K562 (cell line): ENCODE measurements around the gene HOATZ. TPM values are rescaled to one million over a fixed set of nuclear protein-coding genes. Genes with fewer than 3 reads are reported as not detected.

Source experiments
- ATAC-seq: fragments of 200-7000 bp; cut with Tn5 transposase; 3 replicates; pipeline ENCODE4 v1.9.1; 2020; ENCODE audit warnings: moderate library complexity
- BruUV-seq: library from RNA; stranded (reverse); fragments of 400-500 nt; replicated peaks from 2 replicates; lab custom pipeline; 2021; lab: Mats Ljungman, UMichigan
- CTCF ChIA-PET: fragments of 300-600 bp; formaldehyde crosslinking; extraction: SDS; loops from one replicate; lab custom pipeline; 2021; ENCODE audit warnings: low intra/inter-chr PET ratio; lab: Yijun Ruan, JAX
- POLR2A ChIA-PET: fragments of 300-600, 350-650 bp; sonication (Branson Sonifier 250); formaldehyde crosslinking; extraction: SDS; loops from one replicate; lab custom pipeline; 2021; ENCODE audit warnings: antibody characterized with exemption, inconsistent platforms; lab: Yijun Ruan, JAX
- DNase-seq, 4 experiments: peaks; one replicate each; pipeline versions ENCODE4 v3.0.0 to v3.0.0-alpha.2; 2011 to 2018; ENCODE audit warnings: low spot score in 3 of 4, mixed read lengths in 3 of 4; ENCODE audit errors: extremely low read depth in 1 of 4
- FAIRE-seq: peaks from 2 replicates; lab custom pipeline; 2011; peaks lifted over from hg19 to GRCh38; lab: Jason Lieb, UNC
- H2AFZ ChIP-seq: 2 replicates; pipeline ENCODE4 v1.6.0; 2011; ENCODE audit warnings: low read depth, low read length, control low read depth, inconsistent platforms
- H3K27ac ChIP-seq: fragments of 200-600 bp; 3 replicates; pipeline ENCODE4 v1.8.0; 2011; ENCODE audit warnings: low read depth, mild to moderate bottlenecking, control low read depth, inconsistent platforms, low read length, moderate library complexity, mixed read lengths; ENCODE audit errors: extremely low read depth
- H3K27me3 ChIP-seq, 2 experiments: fragments of 300-600 bp in 1 of 2; 2 replicates in 1 of 2; 3 replicates in 1 of 2; pipeline versions ENCODE4 v1.6.0 to v1.8.0; 2011; ENCODE audit warnings: inconsistent platforms in 2 of 2, low read length in 2 of 2, mild to moderate bottlenecking in 1 of 2, mixed read lengths in 1 of 2, moderate library complexity in 1 of 2; ENCODE audit not compliant: control insufficient read depth in 2 of 2, insufficient read depth in 2 of 2
- H3K36me3 ChIP-seq: fragments of 300-600 bp; 3 replicates; pipeline ENCODE4 v1.8.0; 2011; ENCODE audit warnings: mild to moderate bottlenecking, low read length, inconsistent platforms; ENCODE audit not compliant: control insufficient read depth, insufficient read depth
- H3K4me1 ChIP-seq, 2 experiments: fragments of 200-600 bp in 1 of 2; replicated peaks in 1 of 2; 2 replicates in 1 of 2; 3 replicates in 1 of 2; pipeline versions ENCODE4 v1.5.1 to v1.8.0; 2011; ENCODE audit warnings: inconsistent platforms in 2 of 2, low read length in 2 of 2, mild to moderate bottlenecking in 1 of 2, mixed read lengths in 1 of 2, moderate library complexity in 1 of 2; ENCODE audit not compliant: control insufficient read depth in 2 of 2, insufficient read depth in 2 of 2
- H3K4me2 ChIP-seq: 2 replicates; pipeline ENCODE4 v1.6.1; 2011; ENCODE audit warnings: low read length, control low read depth, inconsistent platforms, mixed read lengths; ENCODE audit not compliant: insufficient read depth
- H3K4me3 ChIP-seq: fragments of 200-600 bp; sonication (generic), shearing (Covaris generic); 2 replicates; pipeline ENCODE4 v1.5.1; 2016; ENCODE audit warnings: control low read depth, inconsistent platforms
- H3K79me2 ChIP-seq: fragments of 200-600 bp; 3 replicates; pipeline ENCODE4 v1.8.0; 2011; ENCODE audit warnings: low read length, inconsistent platforms; ENCODE audit not compliant: control insufficient read depth, insufficient read depth
- H3K9ac ChIP-seq, 2 experiments: 2 replicates each; pipeline versions ENCODE4 v1.6.0 to v1.6.1; 2011; ENCODE audit warnings: low read depth in 2 of 2, low read length in 2 of 2, control low read depth in 1 of 2, inconsistent platforms in 1 of 2, mild to moderate bottlenecking in 1 of 2, mixed read lengths in 1 of 2; ENCODE audit not compliant: insufficient read depth in 1 of 2
- H3K9me1 ChIP-seq: one replicate; pipeline ENCODE4 v1.6.0; 2011; ENCODE audit warnings: inconsistent platforms, mild to moderate bottlenecking, low read length, moderate library complexity; ENCODE audit not compliant: control insufficient read depth, insufficient read depth
- H3K9me3 ChIP-seq: replicated peaks from 2 replicates; pipeline ENCODE4 v1.5.1; 2011; ENCODE audit warnings: low read depth, low read length, inconsistent platforms; ENCODE audit not compliant: control insufficient read depth, insufficient read depth
- H4K20me1 ChIP-seq: replicated peaks from 2 replicates; pipeline ENCODE4 v1.6.1; 2011; ENCODE audit warnings: low read length, inconsistent platforms, mixed read lengths; ENCODE audit not compliant: control insufficient read depth, insufficient read depth
- DMBX1 ChIP-seq: fragments of 250-450 bp; sonication (Bioruptor Pico); IDR thresholded peaks from 2 replicates; pipeline ENCODE4 v1.8.0; 2022; ENCODE audit warnings: inconsistent platforms, mild to moderate bottlenecking, moderate library complexity, borderline replicate concordance
- EZH2 ChIP-seq: IDR thresholded peaks from 2 replicates; pipeline ENCODE4 v1.6.1; 2012; ENCODE audit warnings: low read depth, mild to moderate bottlenecking, inconsistent platforms, low read length, borderline replicate concordance
- MCM2 ChIP-seq: fragments of 450-650 bp; IDR thresholded peaks from 2 replicates; pipeline ENCODE4 v1.6.1; 2017; ENCODE audit warnings: low read depth, mild to moderate bottlenecking
- NRF1 ChIP-seq, 2 experiments: fragments of 450-650 bp; IDR thresholded peaks in 1 of 2; conservative IDR thresholded peaks in 1 of 2; 2 replicates each; pipeline ENCODE4 v1.6.1; 2014; ENCODE audit warnings: mild to moderate bottlenecking in 2 of 2
- SMAD3 ChIP-seq: fragments of 450-650 bp; formaldehyde crosslinking; conservative IDR thresholded peaks from 2 replicates; pipeline ENCODE4 v1.4.0; 2020; ENCODE audit warnings: mild to moderate bottlenecking
- SP1 ChIP-seq: sonication (generic); formaldehyde crosslinking; IDR thresholded peaks from 2 replicates; pipeline ENCODE4 v1.8.1; 2022; ENCODE audit warnings: mild to moderate bottlenecking, missing genetic modification reagents
- ZC3H8 ChIP-seq: fragments of 450-650 bp; IDR thresholded peaks from 2 replicates; pipeline ENCODE4 v1.6.1; 2017
- WGBS: fragments of 100-300 bp; shearing (Covaris generic); methylation state at CpG from one replicate; pipeline ENCODE4 v1.1.6; 2016; ENCODE audit warnings: low coverage, mixed read lengths; ENCODE audit not compliant: insufficient coverage; ENCODE audit errors: missing lambda C conversion rate; 5-methylcytosine and 5-hydroxymethylcytosine counted together
- in situ Hi-C: fragments of 300-500 bp; cut with MboI; formaldehyde crosslinking; loops from 4 replicates; pipeline ENCODE4 v1.15.0; 2018; ENCODE audit warnings: inconsistent platforms, mixed read lengths
- intact Hi-C: fragments of 100-400 bp; cut with micrococcal nuclease; formaldehyde crosslinking; loops from 2 replicates; pipeline ENCODE4 v1.14.2; 2022
- polyA plus RNA-seq, 8 experiments: library from polyadenylated mRNA; depleted of rRNA in 4 of 8; stranded (reverse) in 5 of 8; unstranded in 3 of 8; fragments of >200 nt; fragmentation: Nextera tagmentation in 2 of 8; fragmentation: Illumina TruSeq in 1 of 8; extraction: Ambion mirVana in 2 of 8; extraction: Trizol in 1 of 8; gene quantifications; 2 replicates each; pipeline versions ENCODE4 v1.2.1 to v1.2.3, GENCODE V29; 2011 to 2014; ENCODE audit warnings: inconsistent platforms in 1 of 8, missing spikeins in 1 of 8
- total RNA-seq, 7 experiments: library from RNA; depleted of rRNA in 6 of 7; stranded (reverse); fragments of >200 nt in 6 of 7; fragmentation: Illumina TruSeq in 2 of 7; extraction: Trizol in 2 of 7; gene quantifications; 2 replicates each; pipeline versions ENCODE4 v1.2.1 to v1.2.3, GENCODE V29; 2011 to 2021; ENCODE audit warnings: low replicate concordance in 1 of 7
- TF ChIP-seq, protein P1 (sequence below), 3 experiments: IDR thresholded peaks in 2 of 3; conservative IDR thresholded peaks in 1 of 3; 2 replicates each; pipeline ENCODE4 v1.5.1; 2011 to 2012; ENCODE audit warnings: low read length in 3 of 3, mild to moderate bottlenecking in 3 of 3, control low read depth in 2 of 3, improper control_type of control experiment in 1 of 3, inconsistent platforms in 1 of 3, low read depth in 1 of 3, mixed read lengths in 1 of 3, moderate library complexity in 1 of 3; ENCODE audit not compliant: insufficient read depth in 2 of 3
- TF ChIP-seq, protein P2 (sequence below): sonication (generic); formaldehyde crosslinking; IDR thresholded peaks from 2 replicates; pipeline ENCODE4 v1.8.1; 2022; ENCODE audit warnings: missing genetic modification reagents

Gene HOATZ
- total and polyA plus RNA-seq, 9 of the 15 experiments (the other 6 are each of a cell fraction or from before 2014, with no cell fraction given): not detected

DNA sequence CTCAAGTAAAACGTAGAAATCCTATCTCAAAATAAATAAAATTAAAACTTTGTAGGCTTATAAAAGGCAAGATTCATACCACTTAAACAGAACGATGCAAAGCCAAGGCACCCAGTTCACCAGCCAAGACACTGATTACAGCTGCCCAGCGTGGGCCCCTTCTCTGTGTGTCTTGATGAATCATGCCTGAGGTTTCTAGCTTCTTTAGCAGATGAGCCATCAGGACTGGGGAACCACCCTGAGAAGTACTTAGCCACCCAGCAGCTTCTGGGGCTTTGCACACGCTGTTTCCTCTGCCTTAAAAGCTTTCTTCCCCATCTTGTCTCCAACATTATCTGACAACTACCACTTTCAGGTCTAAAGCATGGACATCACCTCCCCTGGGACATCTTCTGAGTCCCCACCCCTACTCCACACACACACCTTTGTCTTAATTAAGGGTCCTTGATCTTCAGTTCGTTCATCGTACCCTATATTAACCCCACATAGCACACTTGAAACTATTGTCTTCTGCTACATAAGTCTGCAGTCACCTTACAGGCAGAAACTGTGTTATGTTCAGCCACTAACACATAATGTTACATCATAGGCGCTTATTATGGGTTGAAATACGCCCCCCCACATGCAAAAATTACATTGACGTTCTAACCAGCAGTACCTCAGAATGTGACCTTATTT lies 17.2 kb downstream of the HOATZ start:
- ATAC-seq (peak; percentile 58), DNase-seq (no peak), FAIRE-seq (no peak)
- Histone ChIP-seq H3K27me3 (peaks cover 6 to 12% of the 10 kb centered on the region in 2 experiments; a peak in 3 of 5 replicates), H3K36me3 (no peaks in the 10 kb centered on the region), H3K4me1 (no peaks in the 10 kb centered on the region), H3K79me2 (no peaks in the 10 kb centered on the region), H3K9me3 (no peaks in the 10 kb centered on the region), H3K4me2 (no peak overlapping the region), H3K9me1 (no peaks in the 10 kb centered on the region), H2AFZ (no peak overlapping the region), H4K20me1 (no peaks in the 10 kb centered on the region), H3K27ac (no peak overlapping the region), H3K4me3 (no peak overlapping the region), H3K9ac (no peak overlapping the region)
- TF ChIP-seq SP1 (CRISPR knock-in tag) (no peak), SMAD3 (CRISPR knock-in tag) (no peak), MCM2 (no peak), NRF1 (conservative IDR thresholded peaks at IDR 0.05 in 1 of 2, IDR thresholded peaks at IDR 0.05 in 1 of 2) (no peak), ZC3H8 (no peak), DMBX1 (CRISPR knock-in tag) (no peak), EZH2 (no peak)
- TF ChIP-seq, protein P1, sequence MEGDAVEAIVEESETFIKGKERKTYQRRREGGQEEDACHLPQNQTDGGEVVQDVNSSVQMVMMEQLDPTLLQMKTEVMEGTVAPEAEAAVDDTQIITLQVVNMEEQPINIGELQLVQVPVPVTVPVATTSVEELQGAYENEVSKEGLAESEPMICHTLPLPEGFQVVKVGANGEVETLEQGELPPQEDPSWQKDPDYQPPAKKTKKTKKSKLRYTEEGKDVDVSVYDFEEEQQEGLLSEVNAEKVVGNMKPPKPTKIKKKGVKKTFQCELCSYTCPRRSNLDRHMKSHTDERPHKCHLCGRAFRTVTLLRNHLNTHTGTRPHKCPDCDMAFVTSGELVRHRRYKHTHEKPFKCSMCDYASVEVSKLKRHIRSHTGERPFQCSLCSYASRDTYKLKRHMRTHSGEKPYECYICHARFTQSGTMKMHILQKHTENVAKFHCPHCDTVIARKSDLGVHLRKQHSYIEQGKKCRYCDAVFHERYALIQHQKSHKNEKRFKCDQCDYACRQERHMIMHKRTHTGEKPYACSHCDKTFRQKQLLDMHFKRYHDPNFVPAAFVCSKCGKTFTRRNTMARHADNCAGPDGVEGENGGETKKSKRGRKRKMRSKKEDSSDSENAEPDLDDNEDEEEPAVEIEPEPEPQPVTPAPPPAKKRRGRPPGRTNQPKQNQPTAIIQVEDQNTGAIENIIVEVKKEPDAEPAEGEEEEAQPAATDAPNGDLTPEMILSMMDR (IDR thresholded peaks at IDR 0.05 in 2 of 3, conservative IDR thresholded peaks at IDR 0.05 in 1 of 3; ENCODE audit: insufficient read depth in 2 of 3, low read depth in 1 of 3, low read length in 3 of 3): no peak
- TF ChIP-seq, protein P2, sequence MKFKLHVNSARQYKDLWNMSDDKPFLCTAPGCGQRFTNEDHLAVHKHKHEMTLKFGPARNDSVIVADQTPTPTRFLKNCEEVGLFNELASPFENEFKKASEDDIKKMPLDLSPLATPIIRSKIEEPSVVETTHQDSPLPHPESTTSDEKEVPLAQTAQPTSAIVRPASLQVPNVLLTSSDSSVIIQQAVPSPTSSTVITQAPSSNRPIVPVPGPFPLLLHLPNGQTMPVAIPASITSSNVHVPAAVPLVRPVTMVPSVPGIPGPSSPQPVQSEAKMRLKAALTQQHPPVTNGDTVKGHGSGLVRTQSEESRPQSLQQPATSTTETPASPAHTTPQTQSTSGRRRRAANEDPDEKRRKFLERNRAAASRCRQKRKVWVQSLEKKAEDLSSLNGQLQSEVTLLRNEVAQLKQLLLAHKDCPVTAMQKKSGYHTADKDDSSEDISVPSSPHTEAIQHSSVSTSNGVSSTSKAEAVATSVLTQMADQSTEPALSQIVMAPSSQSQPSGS (CRISPR knock-in tag): no peak
- under 1% methylated on average over 9 of the region's 9 CpGs for WGBS
- in situ Hi-C loops (no loop called here), intact Hi-C loops (no loop called here)
- CTCF ChIA-PET: no interaction called here
- POLR2A ChIA-PET: interaction anchor here (0.6 kb wide), 2 partner anchors 191 to 438 kb away, joined by 3 to 4 read pairs; no protein-coding TSS in a partner anchor
- no TSS peak for BruUV-seq
